Esophagus squamous epithelium (tissue), 5 donors: ENCODE results near the gene CAV3. TPM values are rescaled to one million over a fixed set of nuclear protein-coding genes. Genes with fewer than 3 reads are reported as not detected.
A peak's percentile ranks its signal among the peaks of the same experiment; 100 is the strongest.

Experiments used
- DNase-seq: peaks from one replicate; lab custom pipeline; 2025; lab: John Stamatoyannopoulos, UW
- H3K27ac ChIP-seq, 4 donors: fragments of 200-600 bp; sonication (generic); one replicate each; pipeline ENCODE4 v1.5.1; 2016 to 2019; ENCODE audit warnings: mild to moderate bottlenecking in 1 of 4
- H3K27me3 ChIP-seq, 4 donors: fragments of 200-600 bp; sonication (generic); 1 replicate in 3 of 4; 2 replicates in 1 of 4; pipeline versions ENCODE4 v1.5.1 to v1.6.0; 2017 to 2021; ENCODE audit warnings: antibody characterized with exemption in 1 of 4
- H3K36me3 ChIP-seq, 3 donors: fragments of 200-600 bp; sonication (generic); one replicate each; pipeline ENCODE4 v1.5.1; 2016 to 2019
- H3K4me1 ChIP-seq, 3 donors: fragments of 200-600 bp; sonication (generic); one replicate each; pipeline ENCODE4 v1.5.1; 2017 to 2019
- H3K4me3 ChIP-seq, 4 donors: fragments of 200-600 bp; sonication (generic); 1 replicate in 3 of 4; 2 replicates in 1 of 4; pipeline ENCODE4 v1.5.1; 2016 to 2019; ENCODE audit warnings: mild to moderate bottlenecking in 2 of 4, moderate library complexity in 1 of 4
- H3K9me3 ChIP-seq, 3 donors: fragments of 200-600 bp; sonication (generic); one replicate each; pipeline ENCODE4 v1.5.1; 2016 to 2019
- POLR2A ChIP-seq, 4 donors: fragments of 450-650 bp; IDR thresholded peaks; one replicate each; pipeline ENCODE4 v1.6.1; 2017; ENCODE audit warnings: antibody characterized with exemption in 4 of 4, mild to moderate bottlenecking in 4 of 4, moderate library complexity in 3 of 4
- WGBS, 2 donors: methylation state at CpG; one replicate each; pipeline ENCODE4 v1.1.5; 2018; 5-methylcytosine and 5-hydroxymethylcytosine counted together
- intact Hi-C: fragments of 100-400 bp; cut with DNase I; formaldehyde crosslinking; loops from one replicate; pipeline ENCODE4 v1.15.0; 2022
- total RNA-seq, 4 donors: library from RNA; depleted of rRNA; stranded (reverse); fragments of >200 nt; gene quantifications; one replicate each; pipeline ENCODE4 v1.1.0, GENCODE V29; 2016
- TF ChIP-seq, protein P1 (sequence below), 6 experiments: fragments of 450-650 bp in 4 of 6; fragments of 200-600 bp in 2 of 6; sonication (generic) in 2 of 6; IDR thresholded peaks; one replicate each; pipeline ENCODE4 v1.5.1; 2016 to 2019; ENCODE audit warnings: antibody characterized with exemption in 6 of 6, mild to moderate bottlenecking in 4 of 6, moderate library complexity in 4 of 6
- donor health status: DM: yes; HTN: yes; CAD: no.

Gene CAV3
- total RNA-seq, 4 donors from 2014 or later = not detected

DNA sequence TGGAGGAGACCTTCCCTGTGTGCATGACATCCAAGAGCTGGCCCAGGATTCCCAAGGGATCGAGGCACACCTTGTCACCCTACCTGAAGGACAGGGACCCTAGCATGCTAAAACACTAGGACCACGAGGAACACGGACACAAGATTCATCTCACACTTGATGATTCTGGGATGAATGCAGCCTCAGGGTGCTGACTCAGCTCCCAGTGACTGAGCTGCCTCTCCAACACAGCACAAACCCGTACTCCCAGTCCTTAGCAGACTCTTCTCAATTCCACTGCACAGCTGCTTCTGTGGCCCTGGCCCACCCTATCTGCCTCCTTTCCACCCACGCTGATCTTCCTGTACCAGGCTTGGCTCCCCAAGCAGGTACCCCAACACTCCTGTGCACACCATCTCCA, 44.9 kb downstream of the CAV3 start:
- no peak overlapping the region for H3K4me3 ChIP-seq
- DNase-seq = no peak
- TF ChIP-seq POLR2A (IDR thresholded peaks at IDR 0.05) = no peak
- TF ChIP-seq, protein P1, sequence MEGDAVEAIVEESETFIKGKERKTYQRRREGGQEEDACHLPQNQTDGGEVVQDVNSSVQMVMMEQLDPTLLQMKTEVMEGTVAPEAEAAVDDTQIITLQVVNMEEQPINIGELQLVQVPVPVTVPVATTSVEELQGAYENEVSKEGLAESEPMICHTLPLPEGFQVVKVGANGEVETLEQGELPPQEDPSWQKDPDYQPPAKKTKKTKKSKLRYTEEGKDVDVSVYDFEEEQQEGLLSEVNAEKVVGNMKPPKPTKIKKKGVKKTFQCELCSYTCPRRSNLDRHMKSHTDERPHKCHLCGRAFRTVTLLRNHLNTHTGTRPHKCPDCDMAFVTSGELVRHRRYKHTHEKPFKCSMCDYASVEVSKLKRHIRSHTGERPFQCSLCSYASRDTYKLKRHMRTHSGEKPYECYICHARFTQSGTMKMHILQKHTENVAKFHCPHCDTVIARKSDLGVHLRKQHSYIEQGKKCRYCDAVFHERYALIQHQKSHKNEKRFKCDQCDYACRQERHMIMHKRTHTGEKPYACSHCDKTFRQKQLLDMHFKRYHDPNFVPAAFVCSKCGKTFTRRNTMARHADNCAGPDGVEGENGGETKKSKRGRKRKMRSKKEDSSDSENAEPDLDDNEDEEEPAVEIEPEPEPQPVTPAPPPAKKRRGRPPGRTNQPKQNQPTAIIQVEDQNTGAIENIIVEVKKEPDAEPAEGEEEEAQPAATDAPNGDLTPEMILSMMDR (IDR thresholded peaks at IDR 0.05) = no peak
- intact Hi-C loops = no loop called here
- H3K27ac ChIP-seq = no peak overlapping the region
- H3K4me1 ChIP-seq = no peaks in the 10 kb centered on the region
- no peaks in the 10 kb centered on the region for H3K36me3 ChIP-seq
- 53 to 61% methylated on average over 5 of the region's 5 CpGs for WGBS, 2 donors
- H3K9me3 ChIP-seq = no peaks in the 10 kb centered on the region
- peaks cover 0 to 52% (median 0%) of the 10 kb centered on the region in 4 donors for H3K27me3 ChIP-seq

DNA sequence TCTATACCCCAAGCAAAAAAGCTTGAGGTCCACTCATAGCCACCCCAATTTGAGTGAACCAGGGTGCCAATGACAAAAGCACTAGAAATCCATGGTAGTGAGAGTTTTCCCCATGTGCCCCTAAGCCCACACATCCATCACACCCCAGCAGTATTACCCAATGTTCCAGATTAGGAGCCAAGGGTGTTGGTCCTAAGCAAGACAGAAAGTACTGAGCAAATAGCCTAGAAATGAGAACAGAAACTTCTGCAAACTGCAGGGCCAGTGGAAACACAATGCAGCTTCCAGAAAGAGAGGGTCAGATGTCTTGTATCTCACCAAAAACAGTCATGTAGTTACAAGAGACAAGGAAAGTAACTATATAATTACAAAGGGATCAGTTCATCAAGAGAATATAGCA, 46.7 kb downstream of the CAV3 start:
- Histone ChIP-seq H3K36me3 (no peaks in the 10 kb centered on the region), H3K27me3 (peaks cover 0 to 39% (median 0%) of the 10 kb centered on the region in 4 donors), H3K4me1 (no peaks in the 10 kb centered on the region), H3K27ac (no peak overlapping the region), H3K4me3 (no peak overlapping the region), H3K9me3 (no peaks in the 10 kb centered on the region)
- no peak for DNase-seq
- intact Hi-C loops = no loop called here
- TF ChIP-seq, protein P1 (IDR thresholded peaks at IDR 0.05) = no peak
- TF ChIP-seq POLR2A (IDR thresholded peaks at IDR 0.05) = no peak

DNA sequence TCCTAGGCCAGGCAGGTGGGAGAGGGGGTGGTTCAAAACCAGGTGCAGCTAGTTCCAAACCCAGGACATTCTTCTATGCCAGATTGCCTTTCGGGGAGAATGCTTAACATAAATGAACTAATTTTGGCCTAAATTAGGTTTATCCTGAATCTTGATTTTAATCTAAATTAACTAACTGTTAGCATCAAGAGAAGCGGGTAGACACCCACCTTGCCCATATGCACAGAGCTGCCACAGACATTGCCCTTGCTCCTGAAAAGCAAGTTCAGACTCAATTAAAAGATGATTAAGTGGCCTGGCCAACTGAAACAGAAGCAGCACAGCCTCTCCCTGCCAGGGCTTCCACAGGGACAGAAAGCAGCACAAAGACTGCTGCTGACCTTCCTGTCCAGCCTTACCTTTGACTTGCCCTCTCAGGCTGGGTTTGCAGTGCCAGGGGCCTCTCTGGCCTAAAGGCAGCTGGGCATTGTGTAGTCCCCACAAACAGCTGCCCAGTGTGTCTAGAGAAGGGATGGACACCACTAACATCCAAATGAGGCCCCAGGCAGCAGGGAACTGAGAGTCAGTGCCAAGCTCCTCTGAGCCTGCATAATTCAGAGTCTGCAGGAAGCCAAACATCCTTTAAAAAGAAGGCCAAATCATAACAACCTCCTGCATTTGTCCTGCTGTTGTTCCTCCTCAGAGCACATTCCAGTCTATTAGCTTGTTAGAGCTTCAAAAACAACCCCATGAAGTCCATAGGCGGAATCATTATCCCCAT, 51.3 kb downstream of the CAV3 start:
- no peaks in the 10 kb centered on the region for H3K36me3 ChIP-seq
- H3K27me3 ChIP-seq = no peaks in the 10 kb centered on the region
- intact Hi-C loops = no loop called here
- 84 to 91% methylated on average over 3 of the region's 3 CpGs for WGBS, 2 donors
- H3K4me3 ChIP-seq = no peak overlapping the region
- DNase-seq = no peak
- no peaks in the 10 kb centered on the region for H3K9me3 ChIP-seq
- peak overlapping the region in 1 of 4 donors; percentile 16 for H3K27ac ChIP-seq
- no peak for TF ChIP-seq POLR2A (IDR thresholded peaks at IDR 0.05)
- TF ChIP-seq, protein P1 (IDR thresholded peaks at IDR 0.05) = no peak
- no peaks in the 10 kb centered on the region for H3K4me1 ChIP-seq

DNA sequence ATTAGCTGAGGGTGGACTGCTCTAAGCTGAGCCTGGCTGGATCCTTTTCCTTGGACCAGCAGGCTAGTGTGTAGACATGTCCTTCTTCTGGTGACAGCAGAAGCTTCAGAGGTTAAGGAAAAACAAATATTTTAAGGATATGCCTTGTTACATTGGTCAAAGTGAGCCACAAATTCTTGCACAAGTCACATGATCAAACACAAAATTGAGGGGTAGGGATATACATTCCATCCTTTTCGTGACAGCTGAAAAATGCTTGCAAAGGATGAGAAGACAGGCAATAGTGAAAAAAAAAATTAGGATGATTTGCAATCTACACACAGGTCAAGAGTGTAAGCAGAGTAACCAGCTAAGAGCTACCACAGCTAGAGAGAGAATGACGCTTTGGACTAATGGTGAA, 56.9 kb downstream of the CAV3 start:
- Histone ChIP-seq H3K9me3 (peaks cover 0 to 4% (median 0%) of the 10 kb centered on the region in 3 donors), H3K4me3 (no peak overlapping the region), H3K27me3 (no peaks in the 10 kb centered on the region), H3K36me3 (no peaks in the 10 kb centered on the region), H3K27ac (no peak overlapping the region), H3K4me1 (no peaks in the 10 kb centered on the region)
- 80 to 86% methylated on average over 2 of the region's 2 CpGs for WGBS, 2 donors
- intact Hi-C loops = no loop called here
- no peak for TF ChIP-seq POLR2A (IDR thresholded peaks at IDR 0.05)
- TF ChIP-seq, protein P1 (IDR thresholded peaks at IDR 0.05) = no peak
- no peak for DNase-seq

DNA sequence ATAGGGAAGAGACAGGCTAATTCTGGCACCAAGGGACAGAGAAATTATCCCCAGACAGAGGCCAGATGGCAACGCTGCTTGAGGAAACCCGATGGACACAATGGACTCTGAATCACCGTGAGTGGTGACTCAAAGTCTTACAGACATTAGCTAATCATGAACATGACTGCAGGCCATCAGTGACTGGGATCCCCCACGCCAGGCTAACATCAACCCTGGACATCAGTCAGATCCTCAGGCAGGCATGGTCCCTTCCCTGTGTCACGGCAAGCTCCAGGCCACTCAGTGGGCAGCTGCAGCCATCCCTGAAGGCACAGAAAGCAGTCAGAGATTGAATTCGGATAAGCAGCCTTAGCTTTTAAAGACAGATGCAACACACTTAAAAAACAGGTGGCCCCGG, 59.6 kb downstream of the CAV3 start:
- peaks cover 0 to 4% (median 0%) of the 10 kb centered on the region in 3 donors for H3K9me3 ChIP-seq
- H3K4me1 ChIP-seq = no peaks in the 10 kb centered on the region
- intact Hi-C loops = no loop called here
- TF ChIP-seq, protein P1 (IDR thresholded peaks at IDR 0.05) = no peak
- no peak for TF ChIP-seq POLR2A (IDR thresholded peaks at IDR 0.05)
- no peak overlapping the region for H3K4me3 ChIP-seq
- H3K36me3 ChIP-seq = no peaks in the 10 kb centered on the region
- H3K27me3 ChIP-seq = no peaks in the 10 kb centered on the region
- WGBS, 2 donors = 20 to 86% methylated on average over 1 to 7 of the region's 7 CpGs
- H3K27ac ChIP-seq = no peak overlapping the region
- DNase-seq = no peak
